Esophagus squamous epithelium (tissue), 4 donors: ENCODE results near the gene GDPD5.

ENCODE experiments used
- CTCF ChIP-seq, 6 experiments: fragments of 450-650 bp in 4 of 6; fragments of 200-600 bp in 2 of 6; sonication (generic) in 2 of 6; IDR thresholded peaks; one replicate each; pipeline ENCODE4 v1.5.1; 2016 to 2019; ENCODE audit warnings: antibody characterized with exemption in 6 of 6, mild to moderate bottlenecking in 4 of 6, moderate library complexity in 4 of 6
- POLR2A ChIP-seq, 4 donors: fragments of 450-650 bp; IDR thresholded peaks; one replicate each; pipeline ENCODE4 v1.6.1; 2017; ENCODE audit warnings: antibody characterized with exemption in 4 of 4, mild to moderate bottlenecking in 4 of 4, moderate library complexity in 3 of 4

GRCh38 chr11:75497788-75498409 is 27.8 kb downstream of the GDPD5 start:
- no peak for TF ChIP-seq POLR2A (IDR thresholded peaks at IDR 0.05)
- no peak for TF ChIP-seq CTCF (IDR thresholded peaks at IDR 0.05)
